Measurements from ENCODE around the gene STX1A. TPM values are rescaled to one million over a fixed set of nuclear protein-coding genes. Genes with fewer than 3 reads are reported as not detected.

The STX1A gene
- total and polyA plus RNA-seq, 2 of the 8 experiments (the other 6 are each of a cell fraction or from before 2014, with no cell fraction given), result 13.5 to 17.5 TPM

DNA sequence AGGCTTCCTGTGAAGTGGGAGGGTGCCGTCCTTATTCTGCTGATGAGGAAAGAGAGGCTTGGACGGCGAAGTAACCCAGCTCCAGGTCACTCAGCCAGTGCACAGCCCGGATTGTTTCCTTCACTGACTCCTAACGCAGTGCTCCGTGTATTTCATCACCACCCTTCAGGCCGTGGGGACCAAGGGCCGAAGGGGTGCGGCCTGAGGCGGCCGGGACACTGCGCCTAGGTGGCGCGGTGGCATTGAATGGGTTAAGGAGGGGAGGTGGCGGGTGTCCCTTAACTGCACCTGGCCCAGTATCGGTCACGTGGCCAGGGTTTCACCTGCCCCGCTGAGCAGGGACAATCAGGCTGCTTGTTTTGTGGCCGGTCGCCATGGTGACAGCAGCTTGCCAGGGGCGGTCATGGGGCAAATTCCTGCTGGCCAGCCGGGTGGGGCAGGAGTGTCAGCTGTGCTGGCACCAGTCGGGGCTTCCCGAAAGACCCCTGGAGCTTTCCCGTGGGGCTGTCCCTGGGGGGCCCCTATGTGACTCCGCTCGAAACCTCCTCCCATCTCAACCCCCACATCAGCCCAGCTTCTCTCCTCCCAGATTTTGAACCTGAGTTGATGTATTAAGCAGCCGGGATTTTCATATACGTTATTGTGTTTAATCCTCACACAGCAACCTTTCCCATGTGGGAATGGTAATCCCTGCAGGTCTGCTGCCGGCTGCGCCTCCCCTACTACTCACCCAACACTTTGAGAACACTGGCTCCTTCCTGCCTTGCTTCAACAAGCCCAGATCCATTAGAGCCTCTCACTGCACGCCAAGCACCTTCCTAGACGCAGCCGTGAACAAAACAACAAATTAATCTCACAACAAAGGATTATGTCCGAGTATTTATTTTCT, 23.5 kb upstream of the STX1A start (continued):
- TF ChIP-seq, protein P1, sequence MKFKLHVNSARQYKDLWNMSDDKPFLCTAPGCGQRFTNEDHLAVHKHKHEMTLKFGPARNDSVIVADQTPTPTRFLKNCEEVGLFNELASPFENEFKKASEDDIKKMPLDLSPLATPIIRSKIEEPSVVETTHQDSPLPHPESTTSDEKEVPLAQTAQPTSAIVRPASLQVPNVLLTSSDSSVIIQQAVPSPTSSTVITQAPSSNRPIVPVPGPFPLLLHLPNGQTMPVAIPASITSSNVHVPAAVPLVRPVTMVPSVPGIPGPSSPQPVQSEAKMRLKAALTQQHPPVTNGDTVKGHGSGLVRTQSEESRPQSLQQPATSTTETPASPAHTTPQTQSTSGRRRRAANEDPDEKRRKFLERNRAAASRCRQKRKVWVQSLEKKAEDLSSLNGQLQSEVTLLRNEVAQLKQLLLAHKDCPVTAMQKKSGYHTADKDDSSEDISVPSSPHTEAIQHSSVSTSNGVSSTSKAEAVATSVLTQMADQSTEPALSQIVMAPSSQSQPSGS (IDR thresholded peaks at IDR 0.05; ENCODE audit: low read length), result peak; percentile 60; the same call in 1 of the 2 replicates
- TF ChIP-seq SIRT6 (IDR thresholded peaks at IDR 0.05; ENCODE audit: low read length) (no peak), KDM1A (IDR thresholded peaks at IDR 0.05; ENCODE audit: borderline replicate concordance, low read length) (no peak), CEBPB (IDR thresholded peaks at IDR 0.05; ENCODE audit: low read depth, low read length) (peak; percentile 67; the same call in 1 of the 2 replicates)

All from H1 (cell line).